ENCODE data around the gene ASPHD1. TPM values are rescaled to one million over a fixed set of nuclear protein-coding genes. Genes with fewer than 3 reads are reported as not detected.

ASPHD1 gene
- total RNA-seq, 2 donors from 2014 or later, result 0.27 TPM; not detected in 1

GRCh38 chr16:29912087-29912486, 11.8 kb downstream of the ASPHD1 start:
- Histone ChIP-seq H3K27ac (no peak overlapping the region), H3K4me1 (ENCODE audit: control insufficient read depth in 1 of 2, low read depth in 2 of 2) (no peaks in the 10 kb centered on the region), H3K9me3 (no peaks in the 10 kb centered on the region), H3K4me3 (no peak overlapping the region), H3K36me3 (peaks cover 8% of the 10 kb centered on the region), H3K27me3 (replicated peaks; ENCODE audit: insufficient read depth) (no peaks in the 10 kb centered on the region)
- no peak for TF ChIP-seq CTCF (IDR thresholded peaks at IDR 0.05)
- DNase-seq (ENCODE audit: low spot score), result no peak
- no peak for ATAC-seq (ENCODE audit: insufficient number of reproducible peaks, low FRiP score, low read depth)

- ATAC-seq (ENCODE audit: insufficient number of reproducible peaks, low FRiP score, low read depth) (no peak), DNase-seq (ENCODE audit: low spot score) (no peak)
- Histone ChIP-seq H3K4me1 (ENCODE audit: control insufficient read depth in 1 of 2, low read depth in 2 of 2) (no peaks in the 10 kb centered on the region), H3K4me3 (no peak overlapping the region), H3K9me3 (no peaks in the 10 kb centered on the region), H3K36me3 (peaks cover 11% of the 10 kb centered on the region), H3K27me3 (replicated peaks; ENCODE audit: insufficient read depth) (no peaks in the 10 kb centered on the region), H3K27ac (no peak overlapping the region)
- no peak for TF ChIP-seq CTCF (IDR thresholded peaks at IDR 0.05)
These were observed 13.2 kb downstream of the ASPHD1 start for GRCh38 chr16:29913514-29913913.

GRCh38 chr16:29915590-29916247, 15.4 kb downstream of the ASPHD1 start:
- H3K4me3 ChIP-seq, result no peak overlapping the region
- H3K36me3 ChIP-seq, result peaks cover 11% of the 10 kb centered on the region
- no peak for DNase-seq (ENCODE audit: low spot score)
- no peaks in the 10 kb centered on the region for H3K9me3 ChIP-seq
- no peak for ATAC-seq (ENCODE audit: insufficient number of reproducible peaks, low FRiP score, low read depth)
- no peaks in the 10 kb centered on the region for H3K27me3 ChIP-seq (replicated peaks; ENCODE audit: insufficient read depth)
- H3K4me1 ChIP-seq (ENCODE audit: control insufficient read depth in 1 of 2, low read depth in 2 of 2), result no peaks in the 10 kb centered on the region
- TF ChIP-seq CTCF (IDR thresholded peaks at IDR 0.05), result no peak
- H3K27ac ChIP-seq, result no peak overlapping the region

- Histone ChIP-seq H3K4me1 (ENCODE audit: control insufficient read depth in 1 of 2, low read depth in 2 of 2) (no peaks in the 10 kb centered on the region), H3K27me3 (replicated peaks; ENCODE audit: insufficient read depth) (no peaks in the 10 kb centered on the region), H3K36me3 (peaks cover 14% of the 10 kb centered on the region), H3K27ac (no peak overlapping the region), H3K4me3 (no peak overlapping the region), H3K9me3 (no peaks in the 10 kb centered on the region)
- no peak for ATAC-seq (ENCODE audit: insufficient number of reproducible peaks, low FRiP score, low read depth)
- no peak for TF ChIP-seq CTCF (IDR thresholded peaks at IDR 0.05)
- DNase-seq (ENCODE audit: low spot score), result no peak
These were observed 16.7 kb downstream of the ASPHD1 start for GRCh38 chr16:29916979-29917378.

GRCh38 chr16:29920288-29921033, 20.2 kb downstream of the ASPHD1 start:
- no peak for DNase-seq (ENCODE audit: low spot score)
- Histone ChIP-seq H3K4me1 (ENCODE audit: control insufficient read depth in 1 of 2, low read depth in 2 of 2) (peaks cover 6 to 11% of the 10 kb centered on the region in 2 donors), H3K36me3 (peaks cover 13% of the 10 kb centered on the region), H3K4me3 (no peak overlapping the region), H3K9me3 (no peaks in the 10 kb centered on the region), H3K27ac (no peak overlapping the region), H3K27me3 (replicated peaks; ENCODE audit: insufficient read depth) (no peaks in the 10 kb centered on the region)
- no peak for ATAC-seq (ENCODE audit: insufficient number of reproducible peaks, low FRiP score, low read depth)
- TF ChIP-seq CTCF (IDR thresholded peaks at IDR 0.05), result no peak

Measured in thoracic aorta (tissue), 2 donors.